GM12872 (cell line): Measurements from ENCODE around the gene RXRA.

ENCODE experiments used
- CTCF ChIP-seq: IDR thresholded peaks from 3 replicates; pipeline ENCODE4 v1.5.1; 2011; ENCODE audit warnings: low read depth, mild to moderate bottlenecking, low read length, moderate library complexity; ENCODE audit not compliant: insufficient read depth

RXRA gene

GRCh38 chr9:134352247-134352933, 26.1 kb downstream of the RXRA start:
- TF ChIP-seq CTCF = no peak

- no peak for TF ChIP-seq CTCF
These were observed 27.3 kb downstream of the RXRA start for GRCh38 chr9:134353539-134353938.

GRCh38 chr9:134355158-134355557, 28.9 kb downstream of the RXRA start:
- no peak for TF ChIP-seq CTCF

- no peak for TF ChIP-seq CTCF
These were observed 29.5 kb downstream of the RXRA start for GRCh38 chr9:134355561-134356279.

GRCh38 chr9:134356496-134357470, 30.5 kb downstream of the RXRA start:
- no peak for TF ChIP-seq CTCF

- TF ChIP-seq CTCF = no peak
These were observed 31.4 kb downstream of the RXRA start for GRCh38 chr9:134357631-134358025.
